BLaER1 treated with 17β-estradiol and CSF1 and Interleukin-3, amounts not matched to agents 10 nM and 100 nM (cell line): ENCODE results near the gene MBOAT1.

Source experiments
- H3K27ac ChIP-seq, 11 experiments: shearing (Covaris generic); formaldehyde crosslinking; 2 replicates each; pipeline ENCODE4 v1.8.1; 2022
- H3K27me3 ChIP-seq, 11 experiments: shearing (Covaris generic); formaldehyde crosslinking; 2 replicates each; pipeline ENCODE4 v1.8.1; 2022
- H3K36me3 ChIP-seq, 11 experiments: shearing (Covaris generic); formaldehyde crosslinking; 2 replicates each; pipeline ENCODE4 v1.8.1; 2022
- H3K4me1 ChIP-seq, 10 experiments: shearing (Covaris generic); formaldehyde crosslinking; 2 replicates each; pipeline ENCODE4 v1.8.1; 2022
- H3K4me2 ChIP-seq, 11 experiments: shearing (Covaris generic); formaldehyde crosslinking; 2 replicates each; pipeline ENCODE4 v1.8.1; 2022
- H3K4me3 ChIP-seq, 10 experiments: shearing (Covaris generic); formaldehyde crosslinking; 2 replicates each; pipeline ENCODE4 v1.8.1; 2022
- H3K9ac ChIP-seq, 11 experiments: shearing (Covaris generic); formaldehyde crosslinking; 2 replicates each; pipeline ENCODE4 v1.8.1; 2022
- H3K9me3 ChIP-seq, 11 experiments: shearing (Covaris generic); formaldehyde crosslinking; replicated peaks in 1 of 11; 2 replicates each; pipeline ENCODE4 v1.8.1; 2022
- H4K20me1 ChIP-seq, 11 experiments: shearing (Covaris generic); formaldehyde crosslinking; 2 replicates each; pipeline ENCODE4 v1.8.1; 2022
- Cebpa-rat ChIP-seq, 11 experiments: shearing (Covaris generic); IDR thresholded peaks; 2 replicates each; pipeline ENCODE4 v1.8.1; 2022

Gene MBOAT1

GRCh38 chr6:20236344-20236743, 24.1 kb upstream of the MBOAT1 start:
- Histone ChIP-seq H3K4me2 (no peak overlapping the region), H3K4me3 (no peak overlapping the region), H3K9ac (no peak overlapping the region), H3K4me1 (no peaks in the 10 kb centered on the region), H3K27ac (no peak overlapping the region), H3K9me3 (peaks cover 0 to 18% (median 8%) of the 10 kb centered on the region in 11 experiments; a peak in 10 of 22 replicates), H3K27me3 (no peaks in the 10 kb centered on the region), H4K20me1 (no peaks in the 10 kb centered on the region), H3K36me3 (no peaks in the 10 kb centered on the region)
- TF ChIP-seq Cebpa-rat (IDR thresholded peaks at IDR 0.05) = no peak

GRCh38 chr6:20235041-20235440, 22.8 kb upstream of the MBOAT1 start:
- TF ChIP-seq Cebpa-rat (IDR thresholded peaks at IDR 0.05) = no peak
- Histone ChIP-seq H3K27ac (no peak overlapping the region), H4K20me1 (no peaks in the 10 kb centered on the region), H3K27me3 (no peaks in the 10 kb centered on the region), H3K36me3 (no peaks in the 10 kb centered on the region), H3K9me3 (peaks cover 0 to 18% (median 8%) of the 10 kb centered on the region in 11 experiments; a peak in 10 of 22 replicates), H3K4me3 (no peak overlapping the region), H3K4me2 (no peak overlapping the region), H3K9ac (no peak overlapping the region), H3K4me1 (no peaks in the 10 kb centered on the region)

GRCh38 chr6:20234136-20234535, 21.9 kb upstream of the MBOAT1 start:
- no peaks in the 10 kb centered on the region for H4K20me1 ChIP-seq
- H3K27ac ChIP-seq = no peak overlapping the region
- no peaks in the 10 kb centered on the region for H3K36me3 ChIP-seq
- H3K9ac ChIP-seq = no peak overlapping the region
- peaks cover 0 to 12% (median 8%) of the 10 kb centered on the region in 11 experiments; a peak in 10 of 22 replicates for H3K9me3 ChIP-seq
- no peak overlapping the region for H3K4me3 ChIP-seq
- H3K4me1 ChIP-seq = no peaks in the 10 kb centered on the region
- no peak for TF ChIP-seq Cebpa-rat (IDR thresholded peaks at IDR 0.05)
- H3K27me3 ChIP-seq = no peaks in the 10 kb centered on the region
- no peak overlapping the region for H3K4me2 ChIP-seq

DNA sequence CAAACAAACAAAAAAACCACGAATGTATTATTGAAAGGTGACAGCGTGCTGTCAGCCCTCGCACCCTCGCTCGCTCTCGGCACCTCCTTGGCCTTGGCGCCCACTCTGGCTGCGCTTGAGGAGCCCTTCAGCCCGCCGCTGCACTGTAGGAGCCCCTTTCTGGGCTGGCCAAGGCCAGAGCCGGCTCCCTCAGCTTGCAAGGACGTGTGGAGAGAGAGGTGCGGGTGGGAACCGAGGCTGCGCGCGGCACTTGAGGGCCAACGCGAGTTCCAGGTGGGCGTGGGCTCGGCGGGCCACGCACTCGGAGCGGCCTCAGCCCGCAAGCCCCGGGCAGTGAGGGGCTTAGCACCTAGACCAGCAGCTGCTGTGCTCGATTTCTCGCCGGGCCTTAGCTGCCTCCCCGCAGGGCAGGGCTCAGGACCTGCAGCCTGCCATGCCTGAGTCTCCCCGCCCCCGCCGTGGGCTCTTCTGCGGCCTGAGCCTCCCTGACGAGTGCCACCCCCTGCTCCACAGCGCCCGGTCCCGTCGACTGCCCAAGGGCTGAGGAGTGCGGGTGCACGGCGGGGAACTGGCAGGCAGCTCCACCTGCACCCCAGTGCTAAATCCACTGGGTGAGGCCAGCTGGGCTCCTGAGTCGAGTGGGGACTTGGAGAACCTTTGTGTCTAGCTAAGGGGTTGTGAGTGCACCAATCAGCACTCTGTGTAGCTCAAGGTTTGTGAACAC, 20.9 kb upstream of the MBOAT1 start:
- Histone ChIP-seq H3K9ac (no peak overlapping the region), H4K20me1 (no peaks in the 10 kb centered on the region), H3K27ac (no peak overlapping the region), H3K36me3 (no peaks in the 10 kb centered on the region), H3K4me1 (no peaks in the 10 kb centered on the region), H3K4me3 (no peak overlapping the region), H3K27me3 (no peaks in the 10 kb centered on the region), H3K9me3 (peaks cover 0 to 8% (median 6%) of the 10 kb centered on the region in 11 experiments; a peak in 6 of 22 replicates), H3K4me2 (no peak overlapping the region)
- TF ChIP-seq Cebpa-rat (IDR thresholded peaks at IDR 0.05) = no peak

DNA sequence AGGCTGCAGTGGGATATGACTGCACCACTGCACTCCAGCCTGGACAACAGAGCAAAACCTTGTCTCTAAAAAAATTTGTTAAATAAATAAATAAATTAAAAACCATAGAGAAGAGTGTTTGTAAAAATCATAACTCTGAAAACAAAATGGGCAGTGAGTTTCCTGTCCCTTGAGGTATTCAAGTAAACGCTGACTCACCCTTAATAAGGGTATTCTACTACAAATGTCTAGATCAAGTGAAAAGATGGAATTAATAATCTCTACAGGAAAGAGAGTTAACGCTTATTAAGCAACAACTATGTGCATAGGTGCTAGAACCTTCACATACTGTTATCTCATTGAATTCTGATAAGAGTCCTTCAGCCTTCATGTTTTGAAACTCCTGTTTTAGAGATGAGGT, 19.9 kb upstream of the MBOAT1 start:
- no peaks in the 10 kb centered on the region for H3K4me1 ChIP-seq
- peaks cover 0 to 8% (median 6%) of the 10 kb centered on the region in 11 experiments; a peak in 6 of 22 replicates for H3K9me3 ChIP-seq
- no peak overlapping the region for H3K27ac ChIP-seq
- no peak overlapping the region for H3K9ac ChIP-seq
- no peak for TF ChIP-seq Cebpa-rat (IDR thresholded peaks at IDR 0.05)
- H3K27me3 ChIP-seq = no peaks in the 10 kb centered on the region
- no peaks in the 10 kb centered on the region for H4K20me1 ChIP-seq
- H3K4me2 ChIP-seq = no peak overlapping the region
- no peak overlapping the region for H3K4me3 ChIP-seq
- no peaks in the 10 kb centered on the region for H3K36me3 ChIP-seq

GRCh38 chr6:20230401-20231119, 18.3 kb upstream of the MBOAT1 start:
- Histone ChIP-seq H3K4me3 (no peak overlapping the region), H3K4me1 (no peaks in the 10 kb centered on the region), H3K36me3 (no peaks in the 10 kb centered on the region), H3K27ac (no peak overlapping the region), H3K9ac (no peak overlapping the region), H3K9me3 (peaks cover 0 to 8% (median 6%) of the 10 kb centered on the region in 11 experiments; a peak in 6 of 22 replicates), H4K20me1 (no peaks in the 10 kb centered on the region), H3K4me2 (no peak overlapping the region), H3K27me3 (no peaks in the 10 kb centered on the region)
- no peak for TF ChIP-seq Cebpa-rat (IDR thresholded peaks at IDR 0.05)

GRCh38 chr6:20229881-20230280, 17.6 kb upstream of the MBOAT1 start:
- Histone ChIP-seq H4K20me1 (no peaks in the 10 kb centered on the region), H3K27me3 (no peaks in the 10 kb centered on the region), H3K27ac (no peak overlapping the region), H3K4me1 (no peaks in the 10 kb centered on the region), H3K36me3 (no peaks in the 10 kb centered on the region), H3K9me3 (peaks cover 0 to 8% (median 6%) of the 10 kb centered on the region in 11 experiments; a peak in 6 of 22 replicates), H3K4me3 (no peak overlapping the region), H3K4me2 (no peak overlapping the region), H3K9ac (no peak overlapping the region)
- no peak for TF ChIP-seq Cebpa-rat (IDR thresholded peaks at IDR 0.05)

DNA sequence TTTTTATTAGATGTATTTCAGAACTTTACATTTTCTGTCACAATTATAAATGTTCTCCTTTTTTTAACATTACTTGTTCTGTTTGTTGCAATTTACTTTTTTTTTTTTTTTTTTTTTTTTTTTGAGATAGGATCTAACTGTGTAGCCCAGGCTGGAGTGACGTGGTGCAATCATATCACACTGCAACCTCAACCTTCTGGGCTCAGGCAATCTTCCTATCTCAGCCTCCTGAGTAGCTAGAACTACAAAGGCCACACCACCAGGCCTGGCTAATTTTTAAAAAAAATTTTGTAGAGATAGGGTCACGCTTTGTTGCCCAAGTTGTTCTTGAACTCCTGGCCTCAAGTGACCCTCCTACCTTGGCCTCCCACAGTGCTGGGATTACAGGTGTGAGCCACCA, 15.1 kb upstream of the MBOAT1 start:
- Histone ChIP-seq H3K9me3 (no peaks in the 10 kb centered on the region), H3K4me2 (no peak overlapping the region), H3K27ac (no peak overlapping the region), H3K4me3 (no peak overlapping the region), H3K9ac (no peak overlapping the region), H3K27me3 (no peaks in the 10 kb centered on the region), H3K36me3 (no peaks in the 10 kb centered on the region), H4K20me1 (no peaks in the 10 kb centered on the region), H3K4me1 (peaks cover 0 to 10% (median 0%) of the 10 kb centered on the region in 10 experiments; a peak in 5 of 20 replicates)
- no peak for TF ChIP-seq Cebpa-rat (IDR thresholded peaks at IDR 0.05)

- peaks cover 0 to 10% (median 0%) of the 10 kb centered on the region in 10 experiments; a peak in 5 of 20 replicates for H3K4me1 ChIP-seq
- H3K9me3 ChIP-seq = no peaks in the 10 kb centered on the region
- H3K4me3 ChIP-seq = no peak overlapping the region
- no peak overlapping the region for H3K27ac ChIP-seq
- no peaks in the 10 kb centered on the region for H3K36me3 ChIP-seq
- H3K4me2 ChIP-seq = peak overlapping the region in 3 of 11 experiments; percentile 24 to 52 (median 33); a peak in 4 of 22 replicates
- H3K27me3 ChIP-seq = no peaks in the 10 kb centered on the region
- H3K9ac ChIP-seq = no peak overlapping the region
- no peaks in the 10 kb centered on the region for H4K20me1 ChIP-seq
- no peak for TF ChIP-seq Cebpa-rat (IDR thresholded peaks at IDR 0.05)
Observed at GRCh38 chr6:20223141-20223540, 10.9 kb upstream of the MBOAT1 start.
